VCaP (cell line): ENCODE data around the gene ABHD16A.

Experiments used
- H3K27ac ChIP-seq: fragments of 450-650 bp; 2 replicates; pipeline ENCODE4 v1.5.1; 2017
- TF ChIP-seq, protein P1 (sequence below): fragments of 450-650 bp; conservative IDR thresholded peaks from 2 replicates; pipeline ENCODE4 v1.5.1; 2017; ENCODE audit warnings: mild to moderate bottlenecking, moderate library complexity

Gene ABHD16A

DNA sequence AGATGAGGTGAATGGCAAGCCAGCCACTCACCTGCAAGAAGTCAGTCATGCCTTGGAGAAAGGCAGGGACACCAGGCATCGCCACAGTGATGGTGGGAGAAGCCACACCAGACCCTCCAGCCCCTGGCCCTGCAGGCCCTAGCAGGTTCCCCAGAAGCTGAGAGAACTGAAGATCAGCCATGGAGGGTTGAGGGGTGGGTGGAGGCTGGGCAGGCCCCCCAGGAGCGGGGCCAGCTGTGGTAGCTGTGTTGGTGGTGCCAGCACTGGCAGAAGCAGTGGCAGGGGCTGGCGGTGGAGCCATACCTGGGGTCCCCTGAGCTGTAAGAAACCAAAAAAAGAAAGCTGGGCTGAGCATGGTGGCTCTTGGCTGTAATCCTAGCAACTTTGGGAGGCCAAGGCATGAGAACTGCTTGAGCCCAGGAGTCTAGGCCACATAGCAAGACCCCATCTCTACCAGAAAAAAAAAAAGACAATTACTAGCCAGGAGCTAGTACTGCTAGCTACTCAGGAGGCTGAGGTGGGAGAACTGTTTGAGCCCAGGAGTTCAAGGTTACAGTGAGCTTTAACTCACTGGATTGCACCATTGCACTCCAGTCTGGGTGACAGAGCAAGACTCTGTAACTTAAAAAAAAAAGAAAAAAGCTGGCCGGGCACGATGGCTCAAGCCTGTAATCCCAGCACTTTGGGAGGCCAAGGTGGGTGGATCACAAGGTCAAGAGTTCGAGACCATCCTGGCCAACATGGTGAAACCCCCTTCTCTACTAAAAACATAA, 60.1 kb downstream of the ABHD16A start:
- TF ChIP-seq, protein P1, sequence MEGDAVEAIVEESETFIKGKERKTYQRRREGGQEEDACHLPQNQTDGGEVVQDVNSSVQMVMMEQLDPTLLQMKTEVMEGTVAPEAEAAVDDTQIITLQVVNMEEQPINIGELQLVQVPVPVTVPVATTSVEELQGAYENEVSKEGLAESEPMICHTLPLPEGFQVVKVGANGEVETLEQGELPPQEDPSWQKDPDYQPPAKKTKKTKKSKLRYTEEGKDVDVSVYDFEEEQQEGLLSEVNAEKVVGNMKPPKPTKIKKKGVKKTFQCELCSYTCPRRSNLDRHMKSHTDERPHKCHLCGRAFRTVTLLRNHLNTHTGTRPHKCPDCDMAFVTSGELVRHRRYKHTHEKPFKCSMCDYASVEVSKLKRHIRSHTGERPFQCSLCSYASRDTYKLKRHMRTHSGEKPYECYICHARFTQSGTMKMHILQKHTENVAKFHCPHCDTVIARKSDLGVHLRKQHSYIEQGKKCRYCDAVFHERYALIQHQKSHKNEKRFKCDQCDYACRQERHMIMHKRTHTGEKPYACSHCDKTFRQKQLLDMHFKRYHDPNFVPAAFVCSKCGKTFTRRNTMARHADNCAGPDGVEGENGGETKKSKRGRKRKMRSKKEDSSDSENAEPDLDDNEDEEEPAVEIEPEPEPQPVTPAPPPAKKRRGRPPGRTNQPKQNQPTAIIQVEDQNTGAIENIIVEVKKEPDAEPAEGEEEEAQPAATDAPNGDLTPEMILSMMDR, result no peak
- H3K27ac ChIP-seq, result no peak overlapping the region

DNA sequence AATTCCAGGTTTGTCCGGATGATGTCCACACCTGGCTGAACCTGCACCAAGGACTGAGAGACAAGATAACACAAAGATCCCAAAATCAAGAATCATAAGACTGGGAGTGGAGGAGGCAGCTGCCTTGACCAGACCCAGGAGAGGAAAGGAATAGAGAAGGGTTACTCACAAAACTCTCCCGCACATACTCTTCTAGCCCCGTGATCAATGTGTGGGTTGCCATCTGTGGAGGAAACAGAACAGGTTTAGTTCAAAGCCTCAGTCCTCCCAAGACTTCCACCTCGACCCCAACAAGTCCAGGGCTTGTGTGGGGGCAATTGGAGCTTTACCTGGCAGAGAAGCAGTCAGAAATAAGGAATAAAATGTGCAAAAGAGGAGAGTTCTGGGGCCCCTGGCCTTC, 61.8 kb downstream of the ABHD16A start:
- TF ChIP-seq, protein P1, result no peak
- no peak overlapping the region for H3K27ac ChIP-seq

DNA sequence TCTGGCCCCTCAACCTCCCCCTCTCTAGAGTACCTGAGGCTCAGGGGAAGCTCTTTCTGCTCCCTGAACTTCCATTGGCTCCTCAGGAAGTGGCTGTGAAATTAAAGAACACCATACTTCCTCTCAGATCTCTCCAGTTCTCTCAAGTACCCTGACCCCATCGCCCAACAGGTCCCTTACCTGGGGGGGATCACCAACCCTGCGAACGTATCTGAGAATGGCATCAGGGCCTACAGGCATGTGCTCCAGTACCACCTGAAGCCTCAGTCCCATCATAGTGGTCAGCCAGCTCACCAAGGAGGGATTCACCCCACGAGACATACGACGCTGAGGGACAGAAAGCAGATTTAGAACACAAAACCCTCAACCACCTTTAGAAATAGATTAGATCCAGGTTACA, 62.5 kb downstream of the ABHD16A start:
- TF ChIP-seq, protein P1, result no peak
- H3K27ac ChIP-seq, result no peak overlapping the region

DNA sequence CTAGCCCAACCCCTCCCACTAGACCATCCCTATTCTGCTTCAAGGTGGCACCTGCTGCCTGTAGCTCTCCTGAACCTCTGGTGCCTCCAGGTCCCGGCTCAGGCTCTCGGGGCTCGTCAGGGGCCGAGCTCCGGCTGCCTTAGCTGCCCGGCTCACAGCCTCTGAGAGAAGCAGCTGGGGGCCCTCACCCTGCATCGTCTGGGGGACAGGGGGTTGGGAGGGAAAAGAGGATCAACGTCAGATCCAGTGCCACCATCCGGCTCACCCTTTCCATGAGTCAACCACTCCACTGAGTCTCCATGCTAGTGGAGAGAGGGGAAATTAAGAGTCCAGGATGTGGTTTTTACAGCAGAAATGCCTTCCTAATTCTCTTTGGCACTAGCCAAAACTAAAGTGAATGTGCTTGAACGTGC, 63.7 kb downstream of the ABHD16A start:
- H3K27ac ChIP-seq, result no peak overlapping the region
- TF ChIP-seq, protein P1, result no peak

DNA sequence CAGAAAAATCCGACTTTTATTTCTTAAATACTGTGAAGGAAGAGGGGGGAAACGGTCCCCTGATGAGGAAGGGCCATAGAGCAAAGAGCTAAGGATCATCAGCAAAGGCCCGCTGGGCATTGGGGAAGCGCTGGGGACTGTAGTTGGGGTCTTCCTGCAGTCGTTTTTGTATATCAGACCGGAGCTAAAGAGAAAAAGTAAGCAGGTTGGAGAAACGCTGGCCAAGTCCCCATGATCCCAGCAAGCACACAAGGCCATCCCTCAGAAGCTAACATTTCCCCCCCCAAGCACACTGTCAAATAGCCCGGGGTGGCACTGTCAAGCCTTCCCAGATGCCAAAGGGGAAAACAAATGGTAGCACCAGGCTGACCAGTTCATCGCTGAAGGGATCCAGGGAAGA, 64.1 kb downstream of the ABHD16A start:
- H3K27ac ChIP-seq, result no peak overlapping the region

More for the DNA sequence above, 64.1 kb downstream of the ABHD16A start:
- TF ChIP-seq, protein P1, result no peak
